ENCODE data around the gene MYO7B. TPM values are rescaled to one million over a fixed set of nuclear protein-coding genes. Genes with fewer than 3 reads are reported as not detected.
A peak's percentile ranks its signal among the peaks of the same experiment; 100 is the strongest.

The MYO7B gene
- total RNA-seq, 1 donor from 2014 or later = 0.28 TPM

DNA sequence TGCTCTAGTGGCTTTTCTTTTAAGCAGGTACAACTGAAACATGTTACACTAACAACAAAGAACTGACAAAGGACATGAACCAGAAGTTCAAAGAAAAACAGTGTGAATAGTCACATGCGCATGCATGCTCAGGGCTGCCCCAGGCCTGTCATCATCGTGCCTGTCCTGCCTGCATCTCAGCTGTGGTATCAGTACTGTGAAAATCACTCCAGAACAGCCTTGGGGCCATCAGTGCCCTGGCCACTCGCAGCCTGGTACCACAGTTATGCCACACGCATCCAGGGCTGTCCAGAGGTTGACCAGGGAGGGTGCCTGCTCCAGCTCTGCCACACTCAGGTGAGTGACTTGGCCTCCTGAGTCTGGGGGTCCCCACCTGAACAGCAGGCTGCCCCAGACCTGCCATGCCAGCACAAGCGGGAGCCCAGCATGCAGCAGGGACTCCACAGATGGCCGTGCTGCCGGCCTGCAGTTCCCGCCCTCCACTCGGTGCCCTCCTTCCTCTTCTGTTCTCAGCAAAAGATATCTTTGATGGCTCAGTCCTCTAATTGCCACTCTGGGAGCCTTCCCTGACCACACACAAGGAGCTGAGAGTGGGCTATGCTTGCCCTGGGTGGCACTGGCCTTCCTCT, 127.6 kb downstream of the MYO7B start:
- H3K27me3 Mint-ChIP-seq (ENCODE audit: low read depth) = peaks cover 48% of the 10 kb centered on the region
- H3K4me3 Mint-ChIP-seq = no peak overlapping the region
- H3K27ac Mint-ChIP-seq (ENCODE audit: unreplicated experiment) = no peak overlapping the region

GRCh38 chr2:127663566-127664064, 128.1 kb downstream of the MYO7B start:
- no peak for TF ChIP-seq CTCF (conservative IDR thresholded peaks at IDR 0.05)
- H3K27ac Mint-ChIP-seq (ENCODE audit: unreplicated experiment) = no peak overlapping the region
- H3K4me1 Mint-ChIP-seq = peaks cover 32% of the 10 kb centered on the region
- H3K4me3 Mint-ChIP-seq = no peak overlapping the region
- no peaks in the 10 kb centered on the region for H3K9me3 Mint-ChIP-seq
- DNase-seq (ENCODE audit: low read depth, low spot score) = no peak
- H3K36me3 Mint-ChIP-seq (ENCODE audit: low read depth) = no peaks in the 10 kb centered on the region
- peaks cover 48% of the 10 kb centered on the region for H3K27me3 Mint-ChIP-seq (ENCODE audit: low read depth)

More for the DNA sequence above, 127.6 kb downstream of the MYO7B start:
- H3K36me3 Mint-ChIP-seq (ENCODE audit: low read depth) = no peaks in the 10 kb centered on the region
- DNase-seq (ENCODE audit: low read depth, low spot score) = no peak
- no peaks in the 10 kb centered on the region for H3K9me3 Mint-ChIP-seq
- peaks cover 32% of the 10 kb centered on the region for H3K4me1 Mint-ChIP-seq
- no peak for TF ChIP-seq CTCF (conservative IDR thresholded peaks at IDR 0.05)

GRCh38 chr2:127664065-127664894, 128.8 kb downstream of the MYO7B start:
- H3K9me3 Mint-ChIP-seq = no peaks in the 10 kb centered on the region
- DNase-seq (ENCODE audit: low read depth, low spot score) = peak; percentile 35
- H3K4me3 Mint-ChIP-seq = peak overlapping the region; percentile 62
- H3K27ac Mint-ChIP-seq (ENCODE audit: unreplicated experiment) = no peak overlapping the region
- H3K27me3 Mint-ChIP-seq (ENCODE audit: low read depth) = peaks cover 48% of the 10 kb centered on the region
- H3K4me1 Mint-ChIP-seq = peaks cover 32% of the 10 kb centered on the region
- no peaks in the 10 kb centered on the region for H3K36me3 Mint-ChIP-seq (ENCODE audit: low read depth)
- TF ChIP-seq CTCF (conservative IDR thresholded peaks at IDR 0.05) = no peak

GRCh38 chr2:127664895-127665225, 129.4 kb downstream of the MYO7B start:
- Mint-ChIP-seq H3K27me3 (ENCODE audit: low read depth) (peaks cover 52% of the 10 kb centered on the region), H3K9me3 (no peaks in the 10 kb centered on the region), H3K36me3 (ENCODE audit: low read depth) (no peaks in the 10 kb centered on the region), H3K4me1 (peaks cover 32% of the 10 kb centered on the region), H3K27ac (ENCODE audit: unreplicated experiment) (no peak overlapping the region), H3K4me3 (no peak overlapping the region)
- no peak for TF ChIP-seq CTCF (conservative IDR thresholded peaks at IDR 0.05)
- DNase-seq (ENCODE audit: low read depth, low spot score) = no peak

DNA sequence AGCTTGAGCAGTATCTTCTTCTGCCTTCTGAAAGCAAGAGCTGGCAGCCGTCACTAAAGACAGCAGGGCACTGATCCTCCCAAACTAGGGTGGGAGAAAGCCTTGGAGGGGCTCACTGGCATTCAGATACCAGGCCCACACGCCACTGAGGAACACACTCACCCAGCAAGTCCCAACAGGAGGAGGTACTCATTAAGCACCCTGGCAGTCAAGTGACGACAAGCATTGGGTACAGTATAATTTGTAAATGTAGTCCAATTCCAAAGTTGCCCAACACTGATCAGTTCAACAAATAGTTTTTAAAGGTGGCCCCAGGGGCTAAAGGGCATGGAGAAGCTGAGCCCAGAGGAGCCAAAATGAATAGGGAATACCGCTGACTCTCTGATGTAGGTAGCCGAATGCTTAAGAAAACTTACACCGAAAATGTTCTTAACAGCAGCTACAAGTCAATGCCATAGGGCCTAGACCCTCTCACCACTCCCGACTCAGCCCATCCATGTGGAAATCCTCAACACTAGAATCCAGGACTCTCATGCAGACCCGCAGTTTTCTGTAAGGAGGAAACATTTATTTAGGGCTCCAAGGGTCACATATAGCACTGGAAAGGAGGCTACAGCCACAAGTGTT, 129.9 kb downstream of the MYO7B start:
- Mint-ChIP-seq H3K27me3 (ENCODE audit: low read depth) (peaks cover 57% of the 10 kb centered on the region), H3K4me3 (no peak overlapping the region), H3K4me1 (peaks cover 32% of the 10 kb centered on the region)

More for the DNA sequence above, 129.9 kb downstream of the MYO7B start:
- no peak for TF ChIP-seq CTCF (conservative IDR thresholded peaks at IDR 0.05)
- H3K9me3 Mint-ChIP-seq = no peaks in the 10 kb centered on the region
- no peaks in the 10 kb centered on the region for H3K36me3 Mint-ChIP-seq (ENCODE audit: low read depth)
- DNase-seq (ENCODE audit: low read depth, low spot score) = no peak
- H3K27ac Mint-ChIP-seq (ENCODE audit: unreplicated experiment) = no peak overlapping the region
